NCI-H1417 (cell line): ENCODE data around the gene CABP4.
"Not testable (repeated sequence)": the region's sequence is repeated elsewhere in the genome, so short reads cannot be mapped to it uniquely, and the experiment has no call there.

ENCODE experiments used
- DNase-seq, 3 experiments: peaks; one replicate each; lab custom pipeline; 2025; lab: John Stamatoyannopoulos, UW

The CABP4 gene

DNA sequence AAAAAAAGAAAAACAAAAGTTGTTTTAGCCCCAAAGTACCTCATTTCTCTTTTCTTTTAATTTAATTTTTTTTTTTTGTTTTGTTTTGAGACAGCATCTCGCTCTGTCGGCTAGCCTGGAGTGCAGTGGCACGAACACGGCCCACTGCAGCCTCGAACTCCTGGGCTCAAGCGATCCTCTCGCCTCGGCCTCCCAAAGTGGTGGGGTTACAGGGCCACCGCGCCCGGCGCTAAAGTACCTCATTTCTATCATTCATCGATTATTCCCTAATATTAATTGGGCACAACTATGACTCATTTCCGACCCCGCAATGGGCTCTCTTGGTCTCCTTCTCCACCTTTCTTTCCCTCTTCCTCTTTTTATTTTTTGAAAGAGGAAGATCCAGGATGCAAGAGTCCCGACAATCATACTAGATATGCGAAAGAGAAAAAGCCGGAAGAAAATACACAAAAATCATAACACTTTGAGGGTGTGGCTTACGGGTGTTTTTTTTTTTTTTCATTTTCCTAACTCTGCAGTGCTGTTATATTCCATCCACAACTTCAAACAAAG is 27.2 kb downstream of the CABP4 start:
- no peak for DNase-seq

DNA sequence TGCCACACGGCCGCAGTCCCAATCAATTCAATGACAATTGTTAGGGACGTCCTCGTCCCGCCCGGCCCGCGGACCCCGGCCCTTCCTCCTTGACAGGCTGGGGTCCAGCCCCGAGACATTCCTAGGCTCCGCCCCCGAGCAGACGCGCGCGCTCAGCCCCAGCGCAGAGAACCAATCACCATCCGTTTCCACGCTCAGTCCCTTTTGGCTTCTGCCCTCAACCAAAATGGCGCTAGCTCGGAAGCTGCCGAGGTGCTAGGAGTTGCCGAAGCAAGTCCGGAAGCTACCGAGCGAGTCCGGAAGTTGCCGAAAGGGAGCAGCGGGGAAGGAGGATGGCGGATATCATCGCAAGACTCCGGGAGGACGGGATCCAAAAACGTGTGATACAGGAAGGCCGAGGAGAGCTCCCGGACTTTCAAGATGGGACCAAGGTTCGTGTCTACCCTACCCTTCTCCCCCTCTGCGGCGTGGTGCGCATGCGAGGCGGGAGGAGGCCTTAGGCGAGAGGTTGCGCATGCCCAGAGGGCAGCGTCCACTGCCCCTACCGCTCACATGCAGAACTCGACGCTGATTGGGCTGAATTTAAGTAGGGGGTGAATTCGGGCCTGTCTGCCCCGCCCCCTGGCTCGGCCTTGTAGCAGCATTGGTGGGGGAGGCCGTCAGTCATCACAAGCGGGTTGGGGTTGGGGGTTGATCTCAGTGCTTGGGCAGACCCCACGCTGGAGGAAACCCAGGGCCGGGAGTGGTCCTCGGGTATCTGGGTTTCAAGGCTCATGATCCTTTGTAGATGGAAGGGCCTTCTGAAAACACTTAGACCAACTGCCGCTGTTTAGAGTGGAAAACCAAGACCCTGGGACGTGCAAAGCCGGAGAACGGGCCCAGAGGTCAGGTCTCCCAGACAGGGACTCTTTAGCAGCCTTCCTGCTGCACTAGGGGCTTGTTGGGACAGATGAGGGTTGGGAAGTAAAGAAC is 28.0 kb downstream of the CABP4 start, which contains the start of gene AIP:
Gene AIP, plus strand, starts transcription at position 200 of the 972 bp plus-strand sequence. Its CDS starts 133 bp downstream, at position 333.
- DNase-seq: peak; percentile 98 to 99 (median 99)

- DNase-seq: no peak
Measured at GRCh38 chr11:67483831-67484665, 28.9 kb downstream of the CABP4 start.

GRCh38 chr11:67484847-67485311 is 29.7 kb downstream of the CABP4 start:
- DNase-seq: no peak

- DNase-seq: not testable (repeated sequence)
Measured at GRCh38 chr11:67485873-67486361, 30.8 kb downstream of the CABP4 start.

DNA sequence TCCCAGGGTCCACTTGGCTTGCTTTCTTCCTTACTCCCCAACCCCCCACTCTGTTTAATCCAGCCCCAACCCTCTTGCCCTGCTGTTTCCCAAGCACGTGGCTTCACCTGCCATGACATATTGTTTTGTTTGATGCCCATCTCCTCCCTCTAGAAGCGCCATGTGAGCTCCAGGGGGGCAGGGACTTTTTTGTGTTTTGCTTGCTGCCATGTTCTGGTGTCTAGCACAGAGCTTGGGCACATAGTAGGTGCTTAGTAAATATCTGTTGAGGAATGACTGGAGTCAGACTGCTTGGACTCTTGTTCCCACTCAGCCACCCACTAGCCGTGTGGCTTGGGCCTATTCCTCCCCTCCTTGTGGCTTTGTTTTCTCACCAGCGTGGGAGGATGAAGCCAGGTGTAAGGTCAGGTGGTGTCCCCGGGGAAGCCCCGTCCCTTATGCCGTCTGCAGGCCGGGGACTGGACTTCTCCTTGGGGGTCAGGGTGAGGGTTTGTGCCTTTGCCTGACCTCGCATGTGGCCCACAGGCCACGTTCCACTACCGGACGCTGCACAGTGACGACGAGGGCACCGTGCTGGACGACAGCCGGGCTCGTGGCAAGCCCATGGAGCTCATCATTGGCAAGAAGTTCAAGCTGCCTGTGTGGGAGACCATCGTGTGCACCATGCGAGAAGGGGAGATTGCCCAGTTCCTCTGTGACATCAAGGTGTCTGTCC is 31.5 kb downstream of the CABP4 start:
- DNase-seq: no peak

DNA sequence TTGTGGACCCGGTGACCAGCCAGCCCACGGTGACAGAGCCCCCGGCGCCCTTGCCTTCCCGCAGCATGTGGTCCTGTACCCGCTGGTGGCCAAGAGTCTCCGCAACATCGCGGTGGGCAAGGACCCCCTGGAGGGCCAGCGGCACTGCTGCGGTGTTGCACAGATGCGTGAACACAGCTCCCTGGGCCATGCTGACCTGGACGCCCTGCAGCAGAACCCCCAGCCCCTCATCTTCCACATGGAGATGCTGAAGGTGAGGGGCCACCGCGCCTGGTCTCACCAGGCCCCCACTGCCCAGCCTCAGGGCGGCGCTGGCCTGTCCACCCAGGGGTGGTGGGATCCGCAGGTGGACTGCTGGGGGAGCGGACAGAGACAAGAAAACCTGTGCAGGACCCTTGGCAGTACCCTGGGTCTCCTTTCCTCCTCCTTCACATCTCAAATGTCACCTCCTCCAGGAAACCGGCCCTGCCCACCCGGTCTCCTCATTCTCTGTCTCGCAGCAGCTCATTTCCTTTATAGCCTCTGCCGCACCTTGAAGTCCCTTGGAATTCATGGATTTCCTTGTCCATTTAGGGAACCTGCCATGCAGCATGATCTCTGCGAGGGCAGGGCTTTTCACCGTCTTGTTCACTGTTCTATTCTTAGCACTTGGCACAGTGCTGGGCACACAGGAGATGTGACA is 34.2 kb downstream of the CABP4 start:
- no peak for DNase-seq

GRCh38 chr11:67489885-67490726 is 35.0 kb downstream of the CABP4 start:
- no peak for DNase-seq

DNA sequence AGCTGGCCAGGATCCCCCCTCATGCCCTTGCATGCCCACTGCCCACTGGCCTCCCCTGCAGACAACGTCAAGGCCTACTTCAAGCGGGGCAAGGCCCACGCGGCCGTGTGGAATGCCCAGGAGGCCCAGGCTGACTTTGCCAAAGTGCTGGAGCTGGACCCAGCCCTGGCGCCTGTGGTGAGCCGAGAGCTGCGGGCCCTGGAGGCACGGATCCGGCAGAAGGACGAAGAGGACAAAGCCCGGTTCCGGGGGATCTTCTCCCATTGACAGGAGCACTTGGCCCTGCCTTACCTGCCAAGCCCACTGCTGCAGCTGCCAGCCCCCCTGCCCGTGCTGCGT is 35.5 kb downstream of the CABP4 start:
- no peak for DNase-seq

DNA sequence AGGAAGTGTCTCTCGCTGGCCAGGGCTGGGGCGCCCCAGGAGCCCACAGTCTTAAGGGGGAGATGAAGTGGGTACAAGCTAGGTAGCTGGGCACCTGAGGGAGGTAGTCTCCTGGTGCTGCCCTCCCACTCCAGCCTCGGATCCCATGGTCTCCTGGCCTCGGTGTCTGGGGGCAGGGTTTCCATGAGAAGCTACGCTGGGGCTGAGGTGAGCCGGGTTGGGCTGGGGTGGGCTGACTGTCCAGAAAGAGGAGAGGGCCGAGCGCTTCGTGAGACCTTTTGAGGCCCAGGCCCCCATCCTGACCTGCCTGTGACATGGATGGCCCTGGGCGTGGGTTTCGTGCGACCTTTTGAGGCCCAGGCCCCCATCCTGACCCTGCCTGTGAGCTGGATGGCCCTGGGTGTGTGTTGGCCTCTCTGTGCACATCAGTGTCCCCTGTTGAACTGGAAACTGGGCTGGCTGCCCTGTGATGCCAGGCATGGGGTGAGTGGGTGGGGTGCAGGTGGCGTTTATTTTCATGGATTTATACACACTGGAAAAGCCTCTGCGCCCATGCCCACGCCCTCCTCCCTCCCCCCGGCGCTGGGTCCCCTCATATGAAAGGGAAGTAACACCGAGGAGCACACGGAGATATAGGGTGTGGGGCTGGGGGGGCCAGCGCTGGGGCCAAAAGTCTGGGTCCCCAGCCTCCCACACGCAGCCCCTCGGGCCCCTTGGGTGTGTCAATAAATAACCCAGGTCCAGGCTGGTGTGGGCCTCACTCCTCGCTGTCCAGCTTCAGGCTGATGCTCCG is 36.3 kb downstream of the CABP4 start:
- no peak for DNase-seq

GRCh38 chr11:67492069-67492727 is 37.0 kb downstream of the CABP4 start:
- DNase-seq: no peak

DNA sequence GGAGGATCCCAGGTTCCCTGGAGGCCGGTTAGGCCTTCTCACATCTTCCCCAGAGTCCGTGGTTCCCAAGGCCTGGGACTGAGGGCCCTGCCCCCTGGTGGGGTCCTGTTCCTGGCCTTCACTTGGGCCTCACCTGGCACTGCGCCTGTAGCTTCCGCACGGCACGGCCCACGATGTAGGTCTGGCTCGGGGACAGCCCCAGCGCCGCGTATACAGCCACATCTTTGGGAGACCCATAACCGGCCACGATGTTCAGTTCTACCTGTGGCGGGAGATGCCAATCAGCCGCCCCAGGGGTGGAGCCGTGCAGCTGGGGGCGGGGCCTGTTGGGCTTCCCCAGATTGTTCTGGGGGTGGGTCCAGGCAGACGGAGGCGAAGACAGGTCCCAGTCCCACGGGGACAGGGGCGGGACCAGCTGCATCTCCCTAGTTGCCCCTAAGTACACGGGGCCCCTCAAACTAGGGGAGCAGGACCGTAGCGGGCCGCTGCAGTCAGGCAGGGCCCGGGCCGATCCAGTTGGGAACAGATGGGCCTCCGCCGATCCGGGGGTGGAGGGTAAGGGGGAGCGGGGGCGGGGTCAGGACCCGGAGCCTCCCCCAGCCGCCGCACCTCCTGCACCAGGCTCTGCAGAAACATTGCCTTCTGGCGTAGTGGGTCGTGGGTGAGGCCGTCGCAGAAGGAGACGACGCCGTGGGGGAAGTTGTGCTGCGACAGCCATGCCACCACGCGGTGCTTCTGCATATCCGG is 37.8 kb downstream of the CABP4 start:
- no peak for DNase-seq

DNA sequence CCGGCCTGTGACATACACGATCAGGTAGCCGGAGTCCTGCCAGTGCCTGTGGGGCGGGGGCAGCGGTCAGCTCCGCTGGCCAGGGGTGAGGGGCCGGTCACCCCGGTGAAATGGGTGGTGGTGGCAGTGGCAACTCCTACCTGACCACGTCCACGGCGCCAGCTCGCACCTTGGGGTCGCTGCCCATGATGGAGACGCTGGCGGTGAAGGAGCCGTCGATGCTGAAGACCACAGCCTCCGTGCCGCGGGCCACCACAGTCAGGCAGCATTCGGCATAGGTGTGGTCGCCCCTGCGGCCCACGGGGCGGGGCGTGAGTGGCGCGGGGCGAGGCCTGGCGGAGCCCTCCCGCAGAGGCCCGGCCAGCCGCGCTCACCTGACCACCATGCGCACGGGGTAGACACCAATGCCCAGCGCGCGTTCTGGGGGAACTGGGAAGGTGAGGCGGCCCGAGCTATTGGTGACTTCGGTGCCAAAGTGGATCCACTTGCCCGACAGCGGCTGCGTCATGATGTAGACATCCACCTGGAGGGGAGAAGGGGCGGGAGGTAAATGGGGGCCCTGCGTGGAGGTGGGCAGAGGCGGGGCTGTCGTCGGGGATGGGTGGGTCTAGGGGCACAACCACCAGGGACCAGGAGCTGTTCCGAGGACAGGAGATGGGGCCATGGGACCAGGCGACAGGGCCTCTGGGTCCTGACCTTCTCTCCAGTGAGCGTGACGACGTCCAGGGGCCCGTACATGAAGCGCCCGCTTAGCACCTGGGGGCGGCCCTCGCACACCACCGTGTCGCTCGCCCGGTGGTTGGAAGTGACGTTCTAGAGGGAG is 38.6 kb downstream of the CABP4 start:
- no peak for DNase-seq

- no peak for DNase-seq
Measured at GRCh38 chr11:67494371-67495233, 39.4 kb downstream of the CABP4 start.

DNA sequence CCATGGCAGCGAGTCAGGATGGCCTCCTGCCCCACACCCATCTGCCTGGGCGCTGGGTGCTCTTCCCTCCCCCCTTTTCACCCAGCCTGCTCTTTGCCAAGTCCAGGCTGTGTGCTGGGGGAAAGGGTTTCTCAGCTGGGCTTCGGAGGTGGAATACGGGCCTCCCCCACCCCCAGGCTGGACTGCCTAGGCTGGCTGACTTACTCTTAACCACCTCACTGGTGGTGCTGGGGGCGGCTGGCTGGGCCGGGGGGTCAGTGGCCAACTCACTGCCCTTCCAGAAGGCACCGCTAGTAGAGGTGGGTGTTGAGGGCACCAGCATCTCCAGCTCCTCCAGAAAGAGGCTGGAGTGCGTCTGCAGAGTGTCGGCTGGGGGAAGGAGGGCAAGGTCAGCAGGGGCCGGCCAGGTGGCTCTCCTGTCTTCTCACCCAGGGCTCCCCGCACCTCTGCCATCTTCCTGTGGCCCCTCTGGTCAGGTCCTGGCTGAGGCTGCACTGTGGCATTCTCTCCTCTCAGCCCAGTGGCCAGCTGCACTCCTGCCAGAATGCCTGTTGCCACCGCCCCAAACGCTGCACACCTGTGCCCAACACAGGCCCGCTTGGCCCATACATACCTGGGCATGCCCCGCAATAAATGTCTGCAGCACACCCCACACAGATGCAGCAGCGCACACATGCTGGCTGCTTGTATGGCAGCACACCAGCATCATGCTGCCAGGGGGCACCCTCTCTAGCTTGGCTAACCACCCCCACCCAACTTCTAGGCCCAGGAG is 40.3 kb downstream of the CABP4 start:
- DNase-seq: no peak
